Smooth muscle cell (in vitro differentiated cells): ENCODE data around the gene PYCR2. TPM values are rescaled to one million over a fixed set of nuclear protein-coding genes. Genes with fewer than 3 reads are reported as not detected.

Source experiments
- microRNA-seq: library from miRNA; unstranded; fragments of <30 nt; microRNA quantifications from one replicate; pipeline ENCODE4, GENCODE V29; 2016; ENCODE audit warnings: borderline number of aligned reads
- polyA plus RNA-seq: library from polyadenylated mRNA; unstranded; fragments of >200 nt; fragmentation: Nextera tagmentation; extraction: Ambion mirVana; gene quantifications from 2 replicates; pipeline ENCODE4 v1.2.1, GENCODE V29; 2016
- small RNA-seq: library from RNA; depleted of rRNA; stranded (forward); fragments of <200 nt; gene quantifications from one replicate; pipeline ENCODE3, GENCODE V24; 2014
- total RNA-seq: library from RNA; depleted of rRNA; stranded (reverse); fragments of >200 nt; gene quantifications from 2 replicates; pipeline ENCODE4 v1.2.3, GENCODE V29; 2014

PYCR2 gene
- total and polyA plus RNA-seq, 2 experiments from 2014 or later, result 20.1 to 40.5 TPM

Small RNAs within 50 kb of the gene (microRNA-seq; reads per million reads assigned to microRNA genes)
- 2.9 reads per million for gene MIR6741

Small RNAs within 50 kb of the gene (small RNA-seq; reads per million reads assigned to genes)
- gene AL117348.1 (not detected), gene NDUFA3P3 (not detected)

Other genes with a start within 250 kb of the PYCR2 start
- gene SRP9, start 146.4 kb downstream of the PYCR2 start, total RNA-seq, result 394 and 449 TPM in 2 replicates
- 301 TPM in 2 replicates for gene SRP9, start 146.4 kb downstream of the PYCR2 start, polyA plus RNA-seq
- gene EPHX1, start 114.1 kb downstream of the PYCR2 start, total RNA-seq, result 9.8 and 16.1 TPM in 2 replicates
- 22.2 and 29.2 TPM in 2 replicates for gene EPHX1, start 114.1 kb downstream of the PYCR2 start, polyA plus RNA-seq
- gene TMEM63A, start 41.9 kb downstream of the PYCR2 start, total RNA-seq, result 12.0 and 12.3 TPM in 2 replicates
- gene TMEM63A, start 41.9 kb downstream of the PYCR2 start, polyA plus RNA-seq, result 10.9 and 17.9 TPM in 2 replicates
- gene LEFTY1, start 35.1 kb downstream of the PYCR2 start, total RNA-seq, result not detected in 2 replicates
- 0.46 TPM in 1 of 2 replicates, not detected in the other for gene LEFTY1, start 35.1 kb downstream of the PYCR2 start, polyA plus RNA-seq
- 0.09 and 0.36 TPM in 2 replicates for gene LEFTY2, start 17.0 kb upstream of the PYCR2 start, total RNA-seq
- 0.25 and 2.3 TPM in 2 replicates for gene LEFTY2, start 17.0 kb upstream of the PYCR2 start, polyA plus RNA-seq
- gene SDE2, start 75.1 kb upstream of the PYCR2 start, total RNA-seq, result 30.5 and 33.3 TPM in 2 replicates
- gene SDE2, start 75.1 kb upstream of the PYCR2 start, polyA plus RNA-seq, result 15.1 and 20.2 TPM in 2 replicates
- 459 and 461 TPM in 2 replicates for gene H3-3A, start 138.5 kb upstream of the PYCR2 start, total RNA-seq
- 426 and 430 TPM in 2 replicates for gene H3-3A, start 138.5 kb upstream of the PYCR2 start, polyA plus RNA-seq